CD4-positive, alpha-beta memory T cell (primary cell): ENCODE data around the gene ZNF22. TPM values are rescaled to one million over a fixed set of nuclear protein-coding genes. Genes with fewer than 3 reads are reported as not detected.

ENCODE experiments used
- CTCF ChIA-PET: fragments of 350-600 bp; sonication (Branson Sonifier 250); formaldehyde crosslinking; loops from one replicate; lab custom pipeline; 2021; ENCODE audit warnings: inconsistent platforms; ENCODE audit not compliant: partially characterized antibody; lab: Charles Lee
- POLR2A ChIA-PET: fragments of 350-600 bp; sonication (Branson Sonifier 250); formaldehyde crosslinking; loops from one replicate; lab custom pipeline; 2021; ENCODE audit not compliant: partially characterized antibody; lab: Charles Lee
- DNase-seq, 5 donors: peaks; one replicate each; pipeline versions ENCODE4 v3.0.0 to v3.0.0-alpha.2; 2020 to 2022; ENCODE audit warnings: mixed read lengths in 1 of 5
- H3K27ac ChIP-seq: one replicate; pipeline ENCODE4 v1.7.0; 2013; ENCODE audit warnings: low read depth, low read length
- H3K27me3 ChIP-seq: 2 replicates; pipeline ENCODE4 v1.7.0; 2013; ENCODE audit warnings: mild to moderate bottlenecking, low read length, moderate library complexity; ENCODE audit not compliant: insufficient read depth
- H3K36me3 ChIP-seq: 2 replicates; pipeline ENCODE4 v1.7.0; 2013; ENCODE audit warnings: mild to moderate bottlenecking, low read length, moderate library complexity; ENCODE audit not compliant: insufficient read depth
- H3K4me1 ChIP-seq: 2 replicates; pipeline ENCODE4 v1.7.0; 2013; ENCODE audit warnings: mild to moderate bottlenecking, low read length, moderate library complexity; ENCODE audit not compliant: insufficient read depth
- H3K4me3 ChIP-seq, 2 donors: one replicate each; pipeline ENCODE4 v1.7.0; 2013; ENCODE audit warnings: low read length in 2 of 2, mild to moderate bottlenecking in 1 of 2
- H3K9me3 ChIP-seq, 2 donors: one replicate each; pipeline ENCODE4 v1.7.0; 2013; ENCODE audit warnings: low read length in 2 of 2, control low read depth in 1 of 2; ENCODE audit not compliant: control insufficient read depth in 1 of 2
- H3K27ac Mint-ChIP-seq, 7 donors: one replicate each; pipeline ENCODE4 v1.8.0; 2020 to 2021; ENCODE audit warnings: mixed read lengths in 7 of 7, mild to moderate bottlenecking in 6 of 7, inconsistent platforms in 3 of 7, moderate library complexity in 3 of 7
- H3K27me3 Mint-ChIP-seq, 2 donors: one replicate each; pipeline ENCODE4 v1.8.0; 2020 to 2021; ENCODE audit warnings: mixed read lengths in 2 of 2
- H3K36me3 Mint-ChIP-seq, 2 donors: one replicate each; pipeline ENCODE4 v1.8.0; 2020 to 2021; ENCODE audit warnings: mixed read lengths in 2 of 2, inconsistent platforms in 1 of 2, mild to moderate bottlenecking in 1 of 2
- H3K4me1 Mint-ChIP-seq, 4 donors: one replicate each; pipeline ENCODE4 v1.8.0; 2020 to 2021; ENCODE audit warnings: mixed read lengths in 4 of 4, mild to moderate bottlenecking in 1 of 4
- H3K4me3 Mint-ChIP-seq, 8 donors: one replicate each; pipeline ENCODE4 v1.8.0; 2020 to 2021; ENCODE audit warnings: mixed read lengths in 8 of 8, mild to moderate bottlenecking in 7 of 8, moderate library complexity in 6 of 8, inconsistent platforms in 3 of 8
- H3K9me3 Mint-ChIP-seq, 8 donors: one replicate each; pipeline ENCODE4 v1.8.0; 2020 to 2021; ENCODE audit warnings: mixed read lengths in 8 of 8, mild to moderate bottlenecking in 5 of 8, inconsistent platforms in 3 of 8, moderate library complexity in 1 of 8
- intact Hi-C: fragments of 100-400 bp; cut with micrococcal nuclease; formaldehyde crosslinking; loops from one replicate; pipeline ENCODE4 v1.15.1; 2023
- polyA plus RNA-seq, 2 donors: library from polyadenylated mRNA; unstranded; fragments of 300-500 nt; fragmentation: Illumina TruSeq; gene quantifications; one replicate each; pipeline ENCODE4 v1.2.3, GENCODE V29; 2021
- total RNA-seq, 2 experiments: library from RNA; stranded (reverse); gene quantifications; one replicate each; pipeline ENCODE4 v1.2.3, GENCODE V29; 2021

ZNF22 gene
- total and polyA plus RNA-seq, 4 experiments from 2014 or later = 26.9 to 40.6 (median 30.8) TPM

GRCh38 chr10:44960482-44961229, 40.1 kb upstream of the ZNF22 start:
- ChIA-PET CTCF (interaction anchor here (1.2 kb wide), 1 partner anchor 28 kb away, joined by 4 read pairs; no protein-coding TSS in a partner anchor), POLR2A (interaction anchor here (1.4 kb wide), 1 partner anchor 40 kb away, joined by 4 read pairs; the partner anchor contains the start of gene ZNF22)
- Histone ChIP-seq H3K27me3 (no peaks in the 10 kb centered on the region), H3K4me1 (peaks cover 26% of the 10 kb centered on the region), H3K36me3 (no peaks in the 10 kb centered on the region), H3K27ac (no peak overlapping the region), H3K4me3 (no peak overlapping the region), H3K9me3 (no peaks in the 10 kb centered on the region)
- H3K4me3 Mint-ChIP-seq = peak overlapping the region; percentile 52 to 91 (median 88)
- peaks cover 7 to 30% (median 20%) of the 10 kb centered on the region in 4 donors for H3K4me1 Mint-ChIP-seq
- no peaks in the 10 kb centered on the region for H3K27me3 Mint-ChIP-seq
- DNase-seq = no peak
- H3K27ac Mint-ChIP-seq = peak overlapping the region in 3 of 7 donors; percentile 25 to 47 (median 30)
- no peaks in the 10 kb centered on the region for H3K9me3 Mint-ChIP-seq
- H3K36me3 Mint-ChIP-seq = peaks cover 6 to 11% of the 10 kb centered on the region in 2 donors
- intact Hi-C loops = no loop called here

GRCh38 chr10:44961230-44961571, 39.5 kb upstream of the ZNF22 start:
- Histone ChIP-seq H3K27me3 (no peaks in the 10 kb centered on the region), H3K36me3 (no peaks in the 10 kb centered on the region), H3K27ac (no peak overlapping the region), H3K4me3 (no peak overlapping the region), H3K9me3 (no peaks in the 10 kb centered on the region), H3K4me1 (peaks cover 27% of the 10 kb centered on the region)
- no peaks in the 10 kb centered on the region for H3K27me3 Mint-ChIP-seq
- peak overlapping the region in 1 of 7 donors; percentile 30 for H3K27ac Mint-ChIP-seq
- H3K36me3 Mint-ChIP-seq = peaks cover 2 to 10% of the 10 kb centered on the region in 2 donors
- CTCF ChIA-PET = interaction anchor here (1.2 kb wide), 1 partner anchor 28 kb away, joined by 4 read pairs; no protein-coding TSS in a partner anchor
- POLR2A ChIA-PET = interaction anchor here (1.4 kb wide), 1 partner anchor 39 kb away, joined by 4 read pairs; the partner anchor contains the start of gene ZNF22
- peaks cover 7 to 34% (median 22%) of the 10 kb centered on the region in 4 donors for H3K4me1 Mint-ChIP-seq
- H3K4me3 Mint-ChIP-seq = peak overlapping the region in 6 of 8 donors; percentile 17 to 91 (median 52)
- intact Hi-C loops = no loop called here
- H3K9me3 Mint-ChIP-seq = no peaks in the 10 kb centered on the region
- no peak for DNase-seq

GRCh38 chr10:44961931-44962750, 38.6 kb upstream of the ZNF22 start:
- DNase-seq = no peak
- peaks cover 7 to 36% (median 23%) of the 10 kb centered on the region in 4 donors for H3K4me1 Mint-ChIP-seq
- CTCF ChIA-PET = interaction anchor here (1.7 kb wide), 1 partner anchor 29 kb away, joined by 6 read pairs; no protein-coding TSS in a partner anchor
- no peaks in the 10 kb centered on the region for H3K9me3 ChIP-seq
- intact Hi-C loops = no loop called here
- H3K36me3 ChIP-seq = no peaks in the 10 kb centered on the region
- peaks cover 31% of the 10 kb centered on the region for H3K4me1 ChIP-seq
- peak overlapping the region in 1 of 8 donors; percentile 15 for H3K4me3 Mint-ChIP-seq
- POLR2A ChIA-PET = interaction anchor here (1.4 kb wide), 1 partner anchor 38 kb away, joined by 4 read pairs; the partner anchor contains the start of gene ZNF22
- H3K27me3 Mint-ChIP-seq = no peaks in the 10 kb centered on the region
- H3K4me3 ChIP-seq = no peak overlapping the region
- no peaks in the 10 kb centered on the region for H3K27me3 ChIP-seq
- H3K36me3 Mint-ChIP-seq = peaks cover 0 to 5% of the 10 kb centered on the region in 2 donors
- H3K9me3 Mint-ChIP-seq = no peaks in the 10 kb centered on the region
- H3K27ac ChIP-seq = no peak overlapping the region
- peak overlapping the region in 1 of 7 donors; percentile 19 for H3K27ac Mint-ChIP-seq

- Histone ChIP-seq H3K4me3 (no peak overlapping the region), H3K9me3 (no peaks in the 10 kb centered on the region), H3K27me3 (no peaks in the 10 kb centered on the region), H3K36me3 (no peaks in the 10 kb centered on the region), H3K27ac (no peak overlapping the region), H3K4me1 (peaks cover 32% of the 10 kb centered on the region)
- H3K27me3 Mint-ChIP-seq = no peaks in the 10 kb centered on the region
- peaks cover 9 to 38% (median 23%) of the 10 kb centered on the region in 4 donors for H3K4me1 Mint-ChIP-seq
- CTCF ChIA-PET = interaction anchor here (1.7 kb wide), 1 partner anchor 30 kb away, joined by 6 read pairs; no protein-coding TSS in a partner anchor
- intact Hi-C loops = no loop called here
- H3K27ac Mint-ChIP-seq = no peak overlapping the region
- H3K36me3 Mint-ChIP-seq = peaks cover 0 to 5% of the 10 kb centered on the region in 2 donors
- no peak for DNase-seq
- no peaks in the 10 kb centered on the region for H3K9me3 Mint-ChIP-seq
- no peak overlapping the region for H3K4me3 Mint-ChIP-seq
- POLR2A ChIA-PET = no interaction called here
These were observed 37.6 kb upstream of the ZNF22 start for GRCh38 chr10:44962870-44963738.

- intact Hi-C loops = no loop called here
- H3K4me3 ChIP-seq = no peak overlapping the region
- ChIA-PET CTCF (interaction anchor here (0.9 to 1.7 kb wide), 3 partner anchors 12 to 31 kb away, joined by 4 to 6 read pairs (median 5); no protein-coding TSS in a partner anchor), POLR2A (no interaction called here)
- peaks cover 32% of the 10 kb centered on the region for H3K4me1 ChIP-seq
- Mint-ChIP-seq H3K27me3 (no peaks in the 10 kb centered on the region), H3K4me3 (no peak overlapping the region), H3K9me3 (no peaks in the 10 kb centered on the region), H3K27ac (no peak overlapping the region), H3K36me3 (peaks cover 0 to 4% of the 10 kb centered on the region in 2 donors), H3K4me1 (peaks cover 10 to 38% (median 25%) of the 10 kb centered on the region in 4 donors)
- no peak for DNase-seq
- no peak overlapping the region for H3K27ac ChIP-seq
- no peaks in the 10 kb centered on the region for H3K27me3 ChIP-seq
- no peaks in the 10 kb centered on the region for H3K36me3 ChIP-seq
- no peaks in the 10 kb centered on the region for H3K9me3 ChIP-seq
These were observed 36.7 kb upstream of the ZNF22 start for GRCh38 chr10:44963772-44964633.

GRCh38 chr10:44965104-44965503, 35.6 kb upstream of the ZNF22 start:
- no peak overlapping the region for H3K27ac ChIP-seq

More at GRCh38 chr10:44965104-44965503, 35.6 kb upstream of the ZNF22 start:
- no peaks in the 10 kb centered on the region for H3K9me3 Mint-ChIP-seq
- no peaks in the 10 kb centered on the region for H3K9me3 ChIP-seq
- POLR2A ChIA-PET = no interaction called here
- H3K4me1 ChIP-seq = peaks cover 30% of the 10 kb centered on the region
- no peaks in the 10 kb centered on the region for H3K27me3 Mint-ChIP-seq
- CTCF ChIA-PET = interaction anchor here (1.0 to 1.4 kb wide), 2 partner anchors 9 to 32 kb away, joined by 3 to 5 read pairs; no protein-coding TSS in a partner anchor
- H3K27me3 ChIP-seq = no peaks in the 10 kb centered on the region
- no peak overlapping the region for H3K4me3 ChIP-seq
- H3K4me1 Mint-ChIP-seq = peaks cover 11 to 38% (median 23%) of the 10 kb centered on the region in 4 donors
- no peak overlapping the region for H3K27ac Mint-ChIP-seq
- no peak overlapping the region for H3K4me3 Mint-ChIP-seq
- no peaks in the 10 kb centered on the region for H3K36me3 ChIP-seq
- intact Hi-C loops = no loop called here
- no peaks in the 10 kb centered on the region for H3K36me3 Mint-ChIP-seq
- no peak for DNase-seq
